ENCODE data around the gene MED12L. TPM values are rescaled to one million over a fixed set of nuclear protein-coding genes. Genes with fewer than 3 reads are reported as not detected.
"Not testable (repeated sequence)": the region's sequence is repeated elsewhere in the genome, so short reads cannot be mapped to it uniquely, and the experiment has no call there.

Gene MED12L
- total RNA-seq, 1 donor from 2014 or later = 0.49 TPM

GRCh38 chr3:151225040-151225975 is 139.8 kb downstream of the MED12L start:
- DNase-seq (ENCODE audit: missing footprints) (no peak), ATAC-seq (no peak)
- intact Hi-C loops (cut with DNase I) = loop anchor here (5.0 kb wide), 1 partner anchor 102 kb away; the partner anchor contains the start of gene P2RY13

GRCh38 chr3:151226088-151226563 is 140.7 kb downstream of the MED12L start:
- ATAC-seq (no peak), DNase-seq (ENCODE audit: missing footprints) (no peak)
- intact Hi-C loops (cut with DNase I) = loop anchor here (5.0 kb wide), 1 partner anchor 101 kb away; the partner anchor contains the start of gene P2RY13

- intact Hi-C loops (cut with DNase I) = loop anchor here (5.0 kb wide), 1 partner anchor 100 kb away; the partner anchor contains the start of gene P2RY13
- DNase-seq (ENCODE audit: missing footprints) = no peak
- no peak for ATAC-seq
These were observed 141.4 kb downstream of the MED12L start for GRCh38 chr3:151226825-151227224.

GRCh38 chr3:151227266-151227806 is 141.9 kb downstream of the MED12L start:
- DNase-seq (ENCODE audit: missing footprints) (no peak), ATAC-seq (peak; percentile 33)
- intact Hi-C loops (cut with DNase I) = loop anchor here (5.0 kb wide), 1 partner anchor 100 kb away; the partner anchor contains the start of gene P2RY13

DNA sequence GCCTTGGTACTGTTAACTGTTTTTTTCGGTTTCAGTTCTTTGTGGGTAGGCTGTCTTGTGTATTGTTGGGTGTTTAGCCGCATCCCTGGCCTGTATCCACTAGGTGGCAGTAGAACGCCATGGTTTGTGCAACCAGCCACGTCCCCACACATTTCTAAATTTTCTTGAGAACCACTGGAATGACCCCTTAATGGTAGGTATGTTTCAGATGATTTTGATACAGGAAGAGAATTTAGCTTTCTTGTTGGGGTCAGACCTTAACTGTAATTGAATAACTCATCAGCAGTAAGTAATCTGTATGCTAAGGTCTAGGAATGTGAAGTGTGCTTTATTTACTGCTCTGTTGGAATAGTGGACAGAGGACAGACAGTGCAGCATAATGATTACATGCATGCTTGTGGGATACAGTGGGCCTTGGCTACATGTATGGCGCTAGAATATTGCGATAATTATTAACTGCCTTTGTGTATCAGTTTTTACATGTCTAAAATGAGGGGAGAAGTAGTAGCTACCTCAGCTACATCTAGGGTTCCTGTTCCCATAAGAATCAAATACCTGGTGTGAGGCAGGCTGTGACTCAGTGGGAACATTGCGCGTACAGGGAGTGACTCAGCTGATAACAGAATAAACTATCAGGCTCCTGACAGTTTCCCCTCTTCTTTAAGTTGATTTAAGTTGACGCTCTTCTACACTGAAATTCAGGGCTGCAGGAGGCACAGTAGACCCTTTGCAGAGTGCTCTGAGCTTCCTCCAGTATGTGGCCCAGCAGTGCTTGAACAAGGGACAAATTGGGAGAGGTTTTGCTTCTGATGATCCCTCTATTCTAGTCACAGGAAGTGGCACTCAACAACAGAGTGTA is 142.6 kb downstream of the MED12L start:
- DNase-seq (ENCODE audit: missing footprints) (peak; percentile 68), ATAC-seq (peak; percentile 87)
- intact Hi-C loops (cut with DNase I) = loop anchor here (1.0 to 5.0 kb wide), 2 partner anchors 55 to 99 kb away; partner anchors contain the start of gene P2RY13

DNA sequence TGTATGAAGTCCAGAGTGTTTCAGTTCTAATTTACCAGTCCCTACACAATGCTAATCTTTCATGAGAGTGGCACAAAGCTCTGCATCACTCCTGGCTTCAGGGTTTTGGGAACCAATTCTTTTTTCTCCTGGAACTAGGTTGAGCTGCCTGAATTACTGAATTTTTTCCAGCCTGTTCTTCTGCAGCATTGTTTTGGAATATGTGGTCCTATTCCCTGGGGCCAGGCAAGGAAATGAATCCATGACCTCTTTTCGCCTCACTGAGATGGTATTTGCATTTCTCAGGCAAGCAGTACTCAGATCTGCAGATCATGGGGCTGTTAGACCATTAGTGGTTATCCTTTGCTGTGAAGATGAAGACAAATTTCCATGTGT is 143.2 kb downstream of the MED12L start:
- ATAC-seq = peak; percentile 49
- intact Hi-C loops (cut with DNase I) = loop anchor here (1.0 to 5.0 kb wide), 2 partner anchors 55 to 99 kb away; partner anchors contain the start of gene P2RY13
- DNase-seq (ENCODE audit: missing footprints) = no peak

- DNase-seq (ENCODE audit: missing footprints) = no peak
- ATAC-seq = no peak
- intact Hi-C loops (cut with DNase I) = no loop called here
These were observed 145.2 kb downstream of the MED12L start for GRCh38 chr3:151230646-151231045.

DNA sequence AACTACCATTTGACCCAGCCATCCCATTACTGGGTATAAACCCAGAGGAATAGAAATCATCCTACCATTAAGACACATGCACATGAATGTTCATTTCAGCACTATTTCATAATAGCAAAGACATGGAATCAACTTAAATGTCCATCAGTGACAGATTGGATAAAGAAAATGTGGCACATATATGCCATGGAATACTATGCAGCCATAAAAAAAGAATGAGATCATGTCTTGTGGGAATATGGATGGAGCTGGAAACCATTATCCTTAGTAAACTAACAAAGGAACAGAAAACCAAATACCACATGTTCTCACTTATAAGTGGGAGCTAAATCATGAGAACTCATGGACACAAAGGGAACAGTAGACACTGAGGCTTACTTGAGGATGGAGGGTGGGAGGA is 146.9 kb downstream of the MED12L start:
- ATAC-seq; intact Hi-C loops (cut with DNase I); DNase-seq (ENCODE audit: missing footprints): not testable (repeated sequence)

DNA sequence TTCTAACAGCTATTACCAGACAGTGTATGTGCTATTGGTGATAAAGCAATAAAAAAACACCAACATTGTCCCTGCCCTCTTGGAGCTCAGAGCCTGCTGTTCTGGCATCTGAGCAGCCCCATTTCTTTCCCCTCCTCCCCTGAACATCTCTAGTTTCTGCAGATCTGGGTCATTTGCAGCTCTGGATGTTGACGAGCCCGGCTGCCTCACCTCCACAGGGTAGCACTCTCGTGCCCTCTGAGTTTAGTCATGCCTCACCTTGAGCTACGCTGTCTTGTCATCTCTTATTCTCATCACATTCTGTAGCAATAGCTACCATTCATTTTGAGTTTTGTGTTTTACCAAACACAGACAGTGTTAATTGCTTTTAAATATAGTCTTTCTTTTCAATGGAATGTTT is 147.5 kb downstream of the MED12L start:
- no peak for DNase-seq (ENCODE audit: missing footprints)
- intact Hi-C loops (cut with DNase I) = no loop called here
- no peak for ATAC-seq

- DNase-seq (ENCODE audit: missing footprints) = no peak
- ATAC-seq = no peak
- intact Hi-C loops (cut with DNase I) = no loop called here
These were observed 149.4 kb downstream of the MED12L start for GRCh38 chr3:151234825-151235224.

DNA sequence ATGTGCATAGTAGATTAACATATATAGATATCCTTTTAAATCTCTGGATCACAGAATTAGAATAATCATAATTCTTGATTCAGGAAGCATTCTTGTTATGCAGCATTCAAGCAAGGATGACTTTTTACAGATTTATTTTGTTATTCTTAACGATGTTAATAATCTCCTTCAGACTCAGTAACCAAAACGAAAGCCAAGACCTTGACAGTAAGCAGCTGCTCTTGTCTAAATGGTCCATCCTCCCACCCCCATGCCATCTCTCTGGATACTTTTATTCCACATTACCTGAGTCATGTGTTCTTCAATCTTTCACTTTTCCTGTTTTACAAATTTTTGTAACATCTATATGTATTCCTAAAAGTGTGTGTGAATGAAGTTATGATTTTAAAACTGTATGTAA is 150.9 kb downstream of the MED12L start:
- DNase-seq (ENCODE audit: missing footprints) (no peak), ATAC-seq (no peak)
- intact Hi-C loops (cut with DNase I) = no loop called here

DNA sequence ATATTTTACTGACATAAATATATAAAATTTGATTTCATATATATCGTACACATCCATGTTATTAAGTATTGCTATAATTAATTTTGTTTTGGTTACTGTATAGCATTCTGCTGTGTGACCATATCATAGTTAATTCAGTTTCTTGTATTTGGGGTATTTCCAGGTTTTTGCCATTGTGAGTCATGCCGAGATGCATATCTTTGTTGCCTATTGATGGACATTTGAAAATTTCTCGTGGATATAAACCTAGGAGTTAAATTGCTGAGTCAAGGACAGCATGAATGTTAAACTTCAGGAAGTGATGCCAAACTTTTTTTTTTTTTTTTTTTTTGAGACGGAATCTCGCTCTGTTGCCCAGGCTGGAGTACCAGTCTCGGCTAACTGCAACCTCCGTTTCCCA is 151.3 kb downstream of the MED12L start:
- no peak for DNase-seq (ENCODE audit: missing footprints)
- intact Hi-C loops (cut with DNase I) = no loop called here
- no peak for ATAC-seq

DNA sequence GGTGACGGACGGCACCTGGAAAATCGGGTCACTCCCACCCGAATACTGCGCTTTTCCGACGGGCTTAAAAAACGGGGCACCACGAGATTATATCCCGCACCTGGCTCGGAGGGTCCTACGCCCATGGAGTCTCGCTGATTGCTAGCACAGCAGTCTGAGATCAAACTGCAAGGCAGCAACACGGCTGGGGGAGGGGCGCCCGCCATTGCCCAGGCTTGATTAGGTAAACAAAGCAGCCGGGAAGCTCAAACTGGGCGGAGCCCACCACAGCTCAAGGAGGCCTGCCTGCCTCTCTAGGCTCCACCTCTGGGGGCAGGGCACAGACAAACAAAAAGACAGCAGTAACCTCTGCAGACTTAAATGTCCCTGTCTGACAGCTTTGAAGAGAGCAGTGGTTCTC is 156.5 kb downstream of the MED12L start:
- intact Hi-C loops (cut with DNase I); DNase-seq (ENCODE audit: missing footprints): not testable (repeated sequence)

DNA sequence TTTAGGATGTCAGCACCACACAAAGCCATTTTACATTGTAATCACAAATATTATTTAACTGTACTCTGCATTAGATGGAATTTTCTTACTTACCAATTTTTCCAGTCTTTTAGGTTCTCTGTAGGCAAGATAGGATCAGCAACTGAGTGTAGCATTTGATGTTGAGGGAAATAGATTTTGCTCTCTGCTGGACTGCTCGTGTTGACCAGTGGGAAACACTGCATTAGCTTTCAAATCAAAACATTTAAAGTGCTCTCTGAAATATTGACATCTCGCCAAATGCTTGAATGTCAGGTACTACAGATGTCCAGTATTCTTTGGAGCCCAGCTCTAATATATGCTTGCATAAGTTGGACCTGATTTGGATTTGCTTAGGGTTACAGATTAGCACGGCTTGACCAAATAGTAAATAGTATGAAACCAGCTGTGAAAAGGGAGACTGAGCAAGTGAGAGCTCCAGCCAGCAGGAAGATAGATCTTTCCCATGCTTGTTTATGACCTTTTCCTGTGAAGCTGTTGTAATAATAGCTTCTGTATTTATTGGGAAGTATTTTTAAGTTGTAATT is 163.4 kb downstream of the MED12L start:
- no peak for ATAC-seq
- intact Hi-C loops (cut with DNase I) = no loop called here

More for the DNA sequence above, 156.5 kb downstream of the MED12L start:
- not testable (repeated sequence) for ATAC-seq

GRCh38 chr3:151256749-151257148 is 171.3 kb downstream of the MED12L start:
- DNase-seq (ENCODE audit: missing footprints) (no peak), ATAC-seq (no peak)
- intact Hi-C loops (cut with DNase I) = no loop called here

More for the DNA sequence above, 163.4 kb downstream of the MED12L start:
- no peak for DNase-seq (ENCODE audit: missing footprints)

DNA sequence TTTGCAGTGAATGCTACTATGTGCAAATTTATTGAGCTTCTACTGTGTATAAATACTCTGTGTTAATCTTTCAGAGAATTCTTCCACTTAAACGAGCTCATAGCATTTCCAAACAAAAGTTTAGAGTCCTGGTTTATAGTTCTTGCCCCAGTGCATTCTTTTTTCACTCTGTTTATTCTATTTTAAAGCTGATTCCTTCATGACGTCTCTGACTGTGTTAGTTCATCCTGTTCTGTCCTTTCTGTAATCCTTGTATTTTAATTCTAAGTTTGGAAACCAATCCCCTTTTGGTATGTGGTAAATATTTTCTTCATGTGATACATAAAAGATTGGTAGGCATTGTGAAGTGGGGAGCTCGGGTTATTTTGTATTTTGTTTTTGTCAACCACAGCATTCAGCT is 174.2 kb downstream of the MED12L start:
- intact Hi-C loops (cut with DNase I) = no loop called here
- ATAC-seq (no peak), DNase-seq (ENCODE audit: missing footprints) (no peak)

DNA sequence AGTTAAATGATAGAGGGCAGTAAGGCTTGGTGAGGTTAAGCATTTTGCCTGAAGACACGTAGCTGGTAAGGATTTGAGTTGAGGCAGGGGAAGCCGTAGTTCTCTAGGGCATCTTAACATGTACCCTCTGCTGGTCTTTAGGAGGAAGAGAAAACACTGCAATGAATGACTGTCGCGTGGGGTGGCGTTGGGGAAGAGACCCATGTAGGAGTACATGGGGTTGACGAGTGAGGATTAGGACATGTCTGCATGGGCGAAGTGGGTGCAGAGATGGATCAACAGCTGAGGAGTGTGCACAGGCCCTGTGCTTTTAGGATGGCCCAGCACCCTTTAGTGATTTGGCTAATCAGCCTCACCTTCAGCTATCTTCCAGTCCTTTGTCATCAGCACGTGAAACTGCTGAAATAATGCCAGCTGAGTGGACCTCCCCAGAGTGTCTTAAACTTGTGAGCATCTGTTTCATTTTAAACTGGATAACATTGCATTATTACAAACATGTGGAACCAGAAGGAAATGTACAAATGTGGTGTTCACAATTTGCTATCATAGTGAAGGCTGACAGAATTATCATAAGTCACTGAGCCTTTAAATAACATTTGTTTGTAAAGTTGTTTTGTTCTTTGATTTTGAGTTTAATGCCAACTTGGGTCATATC is 177.5 kb downstream of the MED12L start:
- intact Hi-C loops (cut with DNase I) = no loop called here

DNA sequence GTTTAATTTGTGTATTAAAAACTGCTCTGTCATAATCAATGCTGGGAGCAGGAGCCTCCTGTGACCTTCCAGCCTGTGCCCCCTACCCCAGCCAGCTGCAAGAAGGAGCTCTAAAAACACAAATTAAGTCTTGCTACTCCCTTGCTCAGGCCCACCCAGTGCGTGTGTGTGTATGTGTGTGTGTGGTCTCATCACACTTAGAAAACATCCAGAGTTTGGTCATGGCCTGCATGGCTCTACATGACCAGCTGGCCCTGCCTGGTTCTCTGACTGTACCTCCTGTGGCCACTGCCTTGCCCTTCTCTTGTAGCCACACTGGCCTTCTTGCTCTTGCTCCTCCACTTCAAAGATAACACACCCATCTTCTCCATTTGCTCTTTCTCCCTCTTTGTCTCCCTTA is 179.1 kb downstream of the MED12L start:
- intact Hi-C loops (cut with DNase I) = no loop called here
- ATAC-seq = no peak
- DNase-seq (ENCODE audit: missing footprints) = no peak

More for the DNA sequence above, 177.5 kb downstream of the MED12L start:
- DNase-seq (ENCODE audit: missing footprints) (no peak), ATAC-seq (no peak)
